Right forelimb (tissue), 1 donor: Measurements from ENCODE around the gene CDC42BPA.

Experiments
- DNase-seq: peaks from one replicate; pipeline ENCODE4 v3.0.0-alpha.2; 2018

Gene CDC42BPA

GRCh38 chr1:226989085-226989920, 329.0 kb downstream of the CDC42BPA start:
- no peak for DNase-seq

DNA sequence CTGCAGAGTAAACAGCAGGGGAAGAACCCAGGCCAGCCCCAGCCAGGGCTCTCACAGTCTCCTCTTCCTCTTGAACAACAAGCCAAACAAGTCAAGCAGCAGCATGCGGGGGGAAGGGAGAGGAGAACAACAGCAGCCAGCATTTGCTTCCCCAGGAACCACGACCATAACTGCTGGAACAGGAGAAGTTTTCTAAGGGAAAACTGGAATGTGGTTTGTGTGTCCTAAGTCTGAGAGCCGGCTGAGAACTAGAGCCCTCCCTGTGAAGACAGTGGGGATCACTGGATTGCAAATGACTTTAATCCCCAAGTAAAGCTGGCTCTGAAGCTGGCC, 330.0 kb downstream of the CDC42BPA start:
- DNase-seq, result no peak

DNA sequence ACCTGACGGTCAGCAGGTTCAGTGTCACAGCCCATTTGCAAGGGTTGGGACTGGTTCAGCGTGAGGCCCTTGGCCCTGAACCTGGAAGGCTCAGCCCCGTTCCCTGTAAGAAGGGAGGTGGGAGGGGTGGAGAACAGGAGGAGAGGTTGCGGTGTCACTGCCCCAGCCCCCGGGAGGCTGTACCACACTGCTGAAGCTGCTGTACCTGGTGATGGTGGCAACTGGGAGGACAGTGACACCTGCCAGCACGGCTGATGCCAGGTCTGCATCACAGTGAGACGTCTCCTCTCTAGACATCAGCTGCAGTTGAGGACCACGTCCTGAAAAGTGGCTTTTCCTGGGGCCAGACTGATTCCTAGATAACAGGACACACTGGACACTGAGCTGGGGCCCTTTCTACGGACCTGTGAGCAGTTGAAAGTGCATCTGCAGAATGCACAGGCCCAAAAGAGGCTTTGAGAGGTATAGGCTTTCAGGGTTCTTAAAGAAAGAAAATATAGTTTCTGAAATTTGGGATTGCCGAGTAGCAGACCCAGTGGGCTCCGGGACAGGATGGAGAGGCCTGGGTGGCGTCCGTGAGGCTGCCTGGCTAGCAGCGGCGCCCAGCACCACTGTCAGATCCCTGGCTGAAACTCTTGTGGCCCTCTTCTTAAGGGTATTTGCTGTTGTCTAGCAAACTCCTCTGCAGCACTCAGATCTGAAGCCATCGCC, 330.5 kb downstream of the CDC42BPA start:
- no peak for DNase-seq

DNA sequence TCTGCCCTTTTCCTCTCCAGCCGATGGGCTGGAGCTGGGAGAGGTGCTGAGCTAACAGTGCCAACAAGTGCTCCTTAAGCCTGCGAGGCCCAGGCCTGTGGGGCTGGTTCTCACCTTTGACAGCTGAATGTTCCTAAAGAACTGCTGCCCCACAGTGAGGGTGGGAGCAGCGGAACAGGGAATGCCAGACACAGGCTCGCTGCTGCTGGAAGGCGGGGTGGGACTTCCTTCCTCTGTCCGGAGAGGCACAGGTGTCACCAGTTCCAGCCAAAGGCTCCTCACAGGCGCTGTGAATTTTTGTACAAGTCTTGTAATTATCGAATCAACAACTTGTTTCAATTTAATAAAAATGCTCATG, 331.1 kb downstream of the CDC42BPA start:
- no peak for DNase-seq

DNA sequence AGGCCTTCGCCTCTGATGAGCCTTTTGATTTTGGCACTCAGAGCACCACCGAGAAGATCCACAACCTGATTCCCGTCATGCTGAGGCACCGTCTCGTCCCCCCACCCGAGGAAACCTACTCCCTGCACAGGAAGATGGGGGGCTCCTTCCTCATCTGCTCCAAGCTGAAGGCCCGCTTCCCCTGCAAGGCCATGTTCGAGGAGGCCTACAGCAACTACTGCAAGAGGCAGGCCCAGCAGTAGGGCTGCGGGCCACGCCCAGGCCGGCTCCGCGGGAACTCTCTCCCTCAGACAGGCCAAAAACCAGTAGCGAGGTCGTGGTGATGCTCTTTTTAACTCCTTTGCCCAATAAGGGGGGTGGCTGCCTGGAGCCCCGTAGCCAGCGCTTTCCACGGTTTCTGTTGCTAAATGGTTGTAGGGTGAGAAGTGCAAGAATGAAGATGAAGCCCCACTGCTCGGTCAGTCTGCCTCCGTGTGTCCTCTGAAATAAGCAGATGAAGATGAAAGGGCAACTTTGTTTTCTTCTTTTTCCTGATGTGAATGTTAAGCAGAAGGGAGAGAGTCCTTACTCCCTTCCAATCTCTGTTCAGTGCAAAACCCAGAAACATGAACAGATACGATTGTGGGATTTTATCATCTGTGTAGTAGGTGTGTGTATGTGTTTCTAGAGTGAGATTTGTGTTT, 331.7 kb downstream of the CDC42BPA start:
- DNase-seq, result no peak

DNA sequence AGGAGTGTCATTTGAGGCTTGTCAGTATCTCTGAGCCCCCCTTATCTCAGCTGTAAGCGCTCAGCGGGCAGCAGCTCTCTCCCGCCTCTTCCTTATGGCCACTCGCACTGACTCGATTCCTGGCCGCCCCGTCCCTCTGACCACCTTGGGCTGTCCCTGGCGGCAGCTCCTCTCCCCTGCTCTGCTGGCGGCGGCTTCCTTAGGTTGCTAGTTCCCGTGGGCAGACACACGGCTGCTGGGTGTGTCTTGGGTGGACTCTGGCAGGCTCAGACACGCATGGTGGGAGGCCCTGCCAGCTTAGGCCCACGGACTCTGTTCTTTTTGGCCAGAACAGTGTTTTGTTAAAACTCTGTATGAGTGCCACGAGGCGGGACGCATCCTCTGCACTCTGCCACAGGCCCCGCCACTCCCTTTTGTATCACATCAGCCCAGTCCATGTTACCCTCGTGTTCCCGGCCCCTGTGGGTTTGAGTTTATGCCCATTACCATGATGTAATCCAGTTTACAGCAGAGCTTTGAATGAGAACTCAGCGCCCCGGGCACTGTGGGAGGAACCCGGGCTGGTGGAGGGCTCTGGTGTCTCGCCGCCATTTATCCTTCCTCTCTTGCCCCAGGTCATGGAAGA, 332.3 kb downstream of the CDC42BPA start:
- DNase-seq, result no peak

- DNase-seq, result no peak
Observed at GRCh38 chr1:226985239-226985838, 333.0 kb downstream of the CDC42BPA start.

GRCh38 chr1:226984521-226985238, 333.6 kb downstream of the CDC42BPA start:
- DNase-seq, result peak; percentile 48

DNA sequence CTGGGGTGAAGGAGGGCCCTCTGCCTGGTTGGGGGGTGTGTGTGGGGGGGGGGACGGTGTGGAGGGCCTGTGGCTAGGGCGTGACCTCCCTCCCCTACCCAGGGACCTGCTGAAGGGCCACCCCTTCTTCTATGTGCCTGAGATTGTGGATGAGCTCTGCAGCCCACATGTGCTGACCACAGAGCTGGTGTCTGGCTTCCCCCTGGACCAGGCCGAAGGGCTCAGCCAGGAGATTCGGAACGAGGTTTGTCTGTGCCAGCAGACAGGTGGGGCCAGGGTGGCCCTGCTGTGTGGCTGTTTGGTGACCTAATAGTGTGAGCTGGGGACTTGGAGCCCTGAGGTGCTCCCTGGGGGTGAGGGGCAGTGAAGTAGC, 334.3 kb downstream of the CDC42BPA start:
- no peak for DNase-seq

DNA sequence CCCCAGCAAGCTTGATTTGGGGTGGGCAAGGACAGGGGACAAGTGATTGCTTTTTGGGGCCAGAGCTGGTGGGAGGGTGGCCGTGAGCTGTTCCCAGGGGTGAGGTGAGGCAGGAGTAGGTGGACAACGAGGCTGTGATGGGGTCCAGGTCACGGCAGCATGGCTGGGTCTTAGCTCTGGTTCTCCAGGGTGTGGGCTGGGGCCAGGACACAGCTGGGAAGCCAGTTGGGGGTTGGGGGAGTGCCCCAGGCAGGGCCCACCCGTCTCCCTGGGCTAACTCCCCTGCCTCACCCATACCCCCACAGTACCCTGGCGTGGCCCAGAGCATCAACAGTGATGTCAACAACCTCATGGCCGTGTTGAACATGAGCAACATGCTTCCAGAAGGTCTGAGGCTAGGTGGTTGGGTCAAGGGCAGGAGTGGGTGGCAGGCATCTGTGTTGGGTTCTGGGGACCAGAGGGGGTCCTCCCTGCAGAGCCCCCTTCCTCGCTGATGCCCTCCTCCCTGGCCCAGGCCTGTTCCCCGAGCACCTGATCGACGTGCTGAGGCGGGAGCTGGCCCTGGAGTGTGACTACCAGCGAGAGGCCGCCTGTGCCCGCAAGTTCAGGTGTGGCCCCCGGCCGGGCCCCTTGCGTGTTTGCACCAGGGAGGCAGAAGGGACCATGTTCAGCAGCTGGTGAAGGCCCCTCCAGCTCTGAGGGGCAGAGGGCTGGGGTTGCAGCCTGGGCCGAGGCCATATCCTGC, 334.9 kb downstream of the CDC42BPA start:
- no peak for DNase-seq

- no peak for DNase-seq
Observed at GRCh38 chr1:226982451-226983177, 335.7 kb downstream of the CDC42BPA start.

GRCh38 chr1:226981838-226982237, 336.5 kb downstream of the CDC42BPA start:
- DNase-seq, result no peak

DNA sequence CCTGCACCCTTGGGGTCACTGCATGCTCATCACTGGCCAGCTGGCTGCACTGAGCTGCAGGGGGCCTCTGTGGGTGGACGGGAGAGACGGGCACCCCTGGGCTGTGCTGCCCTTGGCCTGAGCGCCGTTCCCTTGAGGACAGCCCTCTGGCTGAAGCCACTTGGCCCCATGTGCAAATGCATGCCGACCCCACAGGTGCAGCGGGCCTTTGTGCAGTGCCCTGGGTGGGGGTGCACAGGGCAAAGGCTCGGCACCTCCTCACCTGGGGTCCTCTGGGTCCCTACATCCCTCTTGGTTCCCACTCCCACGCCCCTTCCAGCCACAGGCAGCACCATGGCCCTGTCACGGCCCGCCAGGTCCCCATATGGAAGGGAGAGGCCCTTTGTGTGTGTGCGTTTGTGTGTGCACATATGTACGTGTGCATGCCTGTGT, 336.9 kb downstream of the CDC42BPA start:
- no peak for DNase-seq

DNA sequence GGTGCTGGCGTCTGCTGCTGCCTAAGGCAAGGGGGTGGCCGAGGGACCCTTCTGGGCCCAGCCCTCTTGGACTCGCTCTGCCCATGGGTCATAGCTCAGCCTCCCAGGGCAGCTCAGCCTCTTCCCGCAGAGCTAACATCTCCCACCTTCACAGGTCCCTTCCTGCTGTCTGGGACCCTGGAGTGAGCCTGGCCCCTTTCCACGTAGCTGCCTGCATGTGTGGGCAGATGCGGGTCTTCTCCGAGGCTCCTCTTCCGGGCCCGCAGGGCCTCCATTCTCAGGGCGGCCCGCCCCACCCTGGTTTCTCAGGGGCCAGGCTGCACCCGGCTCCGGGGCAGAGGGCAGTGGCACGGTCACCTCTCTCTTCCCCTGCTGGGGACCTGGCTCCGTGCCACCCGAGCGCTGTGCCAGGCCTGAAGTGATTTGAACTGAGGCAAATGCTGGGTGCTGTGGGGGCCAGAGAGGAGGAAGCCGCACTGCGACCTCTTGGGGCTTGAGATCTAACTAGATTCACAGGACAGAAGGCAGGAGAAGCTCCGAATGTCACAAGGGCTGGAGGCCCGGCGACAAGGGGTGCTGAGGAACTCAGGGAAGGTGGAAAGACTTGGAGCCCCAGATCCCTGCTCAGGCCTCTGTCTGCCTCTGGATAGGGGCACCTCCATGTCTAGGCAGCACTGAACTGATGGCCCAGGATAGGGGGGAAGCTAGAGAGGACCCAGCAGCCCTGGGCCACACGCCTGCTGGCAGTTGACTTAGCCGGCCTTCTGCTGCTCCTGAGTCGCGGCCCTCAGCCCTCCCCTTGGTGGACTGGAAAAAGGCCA, 337.5 kb downstream of the CDC42BPA start:
- no peak for DNase-seq

DNA sequence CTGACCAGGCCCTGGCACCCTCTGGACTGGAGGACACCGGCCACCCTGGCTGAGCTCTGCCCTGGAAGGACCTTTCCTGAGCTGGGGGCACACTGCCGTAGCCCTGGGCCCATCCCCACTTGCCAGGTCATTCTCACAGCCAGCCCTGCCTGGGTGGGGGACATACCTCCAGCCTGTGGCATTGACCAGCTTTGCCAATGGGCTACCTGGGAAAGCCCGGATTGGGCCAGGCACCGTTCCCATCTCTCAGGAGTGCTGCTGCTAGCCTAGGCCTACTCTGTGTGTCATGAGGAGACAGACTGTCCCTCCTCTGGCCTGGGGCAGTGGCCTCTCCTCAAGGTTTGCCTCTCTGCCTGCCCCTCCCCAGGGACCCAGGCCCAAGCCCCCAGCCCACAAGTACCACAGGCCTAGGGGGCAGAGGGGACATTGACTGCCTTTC, 338.2 kb downstream of the CDC42BPA start:
- no peak for DNase-seq

DNA sequence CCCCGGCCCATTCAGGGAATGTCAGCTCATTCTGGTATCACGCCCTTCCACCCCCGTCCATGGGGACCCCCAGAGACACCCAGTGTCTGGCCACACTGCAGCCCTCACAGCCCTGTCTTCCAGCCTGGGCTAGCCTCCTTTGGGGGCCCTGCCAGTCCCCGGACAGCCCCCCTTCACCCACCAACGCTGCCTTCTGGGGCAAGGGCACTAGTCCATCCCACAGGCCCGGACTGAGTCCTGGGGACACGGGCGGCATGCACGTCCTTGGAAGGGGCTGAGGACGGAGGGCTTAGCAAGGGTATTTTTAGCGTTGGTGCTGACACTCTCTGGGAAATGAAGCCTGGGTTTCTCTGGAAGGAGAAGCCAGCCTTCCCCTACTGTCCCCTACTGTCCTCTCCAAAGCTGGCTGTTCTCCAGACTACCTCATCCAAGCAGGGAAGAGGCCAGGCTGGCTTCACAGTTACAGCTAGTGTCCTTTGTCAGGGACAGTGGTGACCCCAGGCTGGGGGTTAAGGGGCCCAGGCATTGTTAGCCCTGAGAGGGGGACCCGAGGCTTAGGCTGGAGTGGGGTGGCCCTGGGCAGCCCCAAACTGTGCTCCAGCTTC, 338.7 kb downstream of the CDC42BPA start:
- no peak for DNase-seq

DNA sequence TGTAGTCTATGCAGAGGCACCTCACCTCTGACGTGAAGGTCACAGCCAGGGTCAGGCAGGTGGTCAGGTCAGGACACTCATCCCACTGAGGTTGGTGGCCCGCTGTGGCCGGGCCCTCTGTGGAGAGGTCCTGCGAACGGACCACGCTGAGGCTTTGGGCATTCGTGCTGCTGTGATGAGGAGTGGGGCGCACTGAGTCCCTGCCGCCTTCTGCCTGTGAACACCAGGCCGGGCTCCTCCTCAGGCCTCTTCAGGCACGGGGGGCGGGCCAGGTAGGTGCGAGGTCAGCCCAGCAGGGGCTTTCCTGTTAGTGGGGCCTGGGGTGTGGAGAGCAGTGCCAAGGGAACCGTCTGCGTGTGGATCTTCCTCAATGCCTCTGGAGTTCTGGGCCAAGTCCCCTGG, 339.2 kb downstream of the CDC42BPA start:
- peak; percentile 34 for DNase-seq

GRCh38 chr1:226978432-226979114, 339.7 kb downstream of the CDC42BPA start:
- DNase-seq, result peak; percentile 18
